NB4 (cell line): ENCODE measurements around the gene CD164L2.
A peak's percentile ranks its signal among the peaks of the same experiment; 100 is the strongest.

ENCODE experiments used
- POLR2A ChIP-seq: IDR thresholded peaks from 2 replicates; pipeline ENCODE4 v1.6.1; 2011; ENCODE audit warnings: mild to moderate bottlenecking; ENCODE audit not compliant: insufficient read length; ENCODE audit errors: extremely low read depth
- TF ChIP-seq, protein P1 (sequence below): IDR thresholded peaks from one replicate; pipeline ENCODE4 v1.5.1; 2012; ENCODE audit warnings: low read depth, low read length

DNA sequence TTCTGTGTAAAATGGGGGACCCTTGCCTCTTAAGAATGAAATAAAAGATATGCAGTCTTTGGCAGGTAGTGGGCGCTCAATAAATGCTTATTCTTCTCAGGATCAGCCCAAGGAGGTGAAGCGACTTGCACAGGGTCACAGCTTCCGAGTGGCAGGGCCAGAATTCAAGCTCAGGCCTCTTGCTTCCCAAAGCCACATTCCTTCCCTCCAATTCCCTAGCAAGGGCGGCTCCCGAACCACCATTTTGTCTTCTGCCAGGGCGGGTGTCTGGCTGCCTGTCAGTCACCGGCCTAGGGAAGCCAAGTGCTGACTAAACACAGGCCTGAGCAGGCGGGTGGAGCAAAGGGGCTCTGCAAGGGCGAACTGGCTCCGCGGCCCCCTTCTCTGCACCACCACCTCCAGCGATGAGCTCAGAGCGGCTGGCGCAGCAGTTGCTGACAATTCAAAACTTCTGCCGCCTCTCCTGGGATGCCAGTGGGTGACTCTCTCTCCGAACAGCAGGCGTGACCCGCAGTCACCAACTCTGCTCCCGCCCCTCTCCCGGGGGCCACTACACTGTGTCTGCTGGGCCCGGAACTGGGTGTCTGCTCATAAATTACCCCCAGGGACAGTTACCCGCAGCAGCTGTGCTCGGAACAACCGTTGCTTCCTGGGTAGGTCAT is 20.1 kb upstream of the CD164L2 start:
- TF ChIP-seq, protein P1, sequence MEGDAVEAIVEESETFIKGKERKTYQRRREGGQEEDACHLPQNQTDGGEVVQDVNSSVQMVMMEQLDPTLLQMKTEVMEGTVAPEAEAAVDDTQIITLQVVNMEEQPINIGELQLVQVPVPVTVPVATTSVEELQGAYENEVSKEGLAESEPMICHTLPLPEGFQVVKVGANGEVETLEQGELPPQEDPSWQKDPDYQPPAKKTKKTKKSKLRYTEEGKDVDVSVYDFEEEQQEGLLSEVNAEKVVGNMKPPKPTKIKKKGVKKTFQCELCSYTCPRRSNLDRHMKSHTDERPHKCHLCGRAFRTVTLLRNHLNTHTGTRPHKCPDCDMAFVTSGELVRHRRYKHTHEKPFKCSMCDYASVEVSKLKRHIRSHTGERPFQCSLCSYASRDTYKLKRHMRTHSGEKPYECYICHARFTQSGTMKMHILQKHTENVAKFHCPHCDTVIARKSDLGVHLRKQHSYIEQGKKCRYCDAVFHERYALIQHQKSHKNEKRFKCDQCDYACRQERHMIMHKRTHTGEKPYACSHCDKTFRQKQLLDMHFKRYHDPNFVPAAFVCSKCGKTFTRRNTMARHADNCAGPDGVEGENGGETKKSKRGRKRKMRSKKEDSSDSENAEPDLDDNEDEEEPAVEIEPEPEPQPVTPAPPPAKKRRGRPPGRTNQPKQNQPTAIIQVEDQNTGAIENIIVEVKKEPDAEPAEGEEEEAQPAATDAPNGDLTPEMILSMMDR = peak; percentile 29
- peak; percentile 23 for TF ChIP-seq POLR2A
